Activated T-helper 9 cell treated with anti-CD3 and anti-CD28 coated beads, Interleukin-2, amount 50 U/mL, for 16 hours (primary cell): ENCODE measurements around the gene CAMK2A.

Experiments used
- DNase-seq: peaks from one replicate; pipeline ENCODE4 v3.0.0-alpha.2; 2020; ENCODE audit warnings: low read depth

Gene CAMK2A

DNA sequence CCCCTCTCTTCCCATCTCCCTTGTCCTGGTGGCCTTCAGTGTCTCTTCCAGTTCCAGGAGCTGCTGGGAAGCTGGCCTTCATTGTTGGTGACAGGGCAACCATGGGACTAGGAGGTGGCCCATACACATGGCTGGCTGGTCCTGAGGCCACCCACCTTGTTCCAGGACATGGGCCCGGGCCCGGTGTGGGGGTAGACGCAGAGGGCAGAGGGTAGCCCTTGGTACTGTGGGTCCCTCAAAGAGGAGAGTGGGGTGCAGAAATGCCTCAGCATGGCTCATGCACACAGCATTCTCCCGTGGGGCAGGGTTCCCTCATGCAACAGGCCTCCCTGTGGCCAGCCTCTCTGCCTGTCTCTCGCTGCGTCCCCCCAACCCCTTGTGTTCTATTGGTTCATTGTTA, 78.9 kb downstream of the CAMK2A start:
- no peak for DNase-seq

GRCh38 chr5:150209099-150209635, 80.4 kb downstream of the CAMK2A start:
- no peak for DNase-seq

DNA sequence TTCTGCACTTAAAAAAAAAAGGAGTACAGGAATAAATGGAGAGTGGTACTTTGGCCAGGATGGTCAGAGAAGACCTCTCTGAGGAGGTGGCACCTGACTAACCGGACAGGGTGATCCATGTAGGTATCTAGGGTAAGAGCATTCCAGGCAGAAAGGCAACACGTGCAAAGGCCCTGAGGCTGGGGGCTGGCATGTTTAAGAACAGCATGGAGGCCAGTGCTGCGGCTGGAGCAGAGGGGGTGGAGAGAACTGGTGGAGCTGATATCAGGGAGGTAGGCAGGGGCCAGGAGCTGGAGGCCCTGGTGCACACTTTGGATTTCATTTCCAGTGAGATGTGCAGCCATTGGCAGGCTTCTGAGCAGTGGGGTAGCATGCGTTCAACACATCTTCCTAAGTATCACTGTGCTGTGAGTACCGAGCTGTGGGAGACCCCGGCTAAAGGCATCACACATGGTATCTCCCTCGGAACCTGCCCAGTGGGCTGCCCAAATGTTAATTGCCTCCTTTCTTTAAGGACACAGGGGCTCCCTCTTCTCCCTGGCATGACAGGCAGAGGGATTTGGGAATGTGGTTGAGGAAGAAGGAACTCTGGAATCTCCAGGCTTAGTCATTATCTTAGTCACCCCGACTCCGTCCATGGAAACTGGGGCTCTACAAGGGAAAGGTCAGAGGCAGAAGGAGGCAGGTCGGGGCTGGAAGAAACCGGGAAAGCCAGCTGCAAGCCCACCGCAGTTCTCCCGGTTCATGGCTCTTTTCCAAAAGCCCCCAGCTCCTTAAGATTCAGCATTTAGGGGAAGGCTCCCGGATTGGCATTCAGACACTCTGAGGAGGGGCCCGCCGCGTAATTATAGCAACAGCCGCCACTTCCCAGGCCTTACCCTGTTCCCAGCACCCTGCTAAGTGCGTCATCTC, 81.1 kb downstream of the CAMK2A start:
- no peak for DNase-seq

DNA sequence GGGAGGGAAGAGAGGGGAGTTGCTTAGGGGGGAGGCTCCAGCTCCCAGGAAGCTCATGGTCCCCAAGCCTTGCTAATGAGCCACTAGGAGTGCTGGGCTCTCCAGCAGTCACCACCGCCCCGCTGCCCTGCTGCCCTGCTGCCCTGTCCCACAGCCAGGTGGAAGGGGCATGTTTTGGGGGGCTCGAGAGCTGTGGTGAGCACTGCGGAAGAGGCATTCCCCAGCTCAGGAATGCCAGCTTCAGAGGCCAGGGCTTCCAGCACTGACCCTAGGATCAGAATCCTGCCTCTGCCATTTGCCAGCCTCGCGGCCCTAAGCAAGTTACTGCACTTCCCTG, 82.8 kb downstream of the CAMK2A start:
- DNase-seq, result no peak

DNA sequence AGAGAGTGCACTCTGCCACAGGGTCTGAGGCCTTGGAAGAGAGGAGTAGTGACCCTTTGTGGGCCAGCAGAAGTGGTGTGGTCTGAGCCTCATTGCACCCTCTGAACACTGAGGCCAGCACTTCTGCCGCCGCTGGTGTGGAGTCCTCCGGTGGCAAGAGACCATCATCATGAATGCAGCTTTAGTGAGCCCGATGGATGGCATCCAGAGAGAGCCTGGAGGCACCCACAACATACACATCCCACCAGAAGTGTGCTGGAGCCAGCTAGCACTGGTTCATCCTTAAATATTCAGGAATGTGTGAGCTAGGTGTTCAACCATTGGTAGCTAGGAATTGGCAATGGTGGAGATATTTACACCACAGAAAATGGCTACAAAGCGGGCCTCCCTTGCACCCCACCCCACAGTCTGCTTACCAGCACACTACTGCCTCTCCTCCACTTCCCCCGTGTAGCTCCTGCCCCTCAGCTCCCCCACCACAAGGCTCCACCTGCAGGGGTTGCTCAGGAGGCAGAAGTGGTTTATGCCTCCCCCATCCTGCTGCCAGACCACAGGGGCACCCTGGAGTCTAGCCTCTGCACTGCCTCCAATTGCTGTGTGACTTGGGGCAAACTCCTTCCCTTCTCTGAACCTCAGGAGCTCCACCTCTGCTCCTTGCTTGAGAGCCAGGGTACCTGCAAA, 83.3 kb downstream of the CAMK2A start:
- DNase-seq, result no peak

GRCh38 chr5:150204590-150204960, 85.0 kb downstream of the CAMK2A start:
- DNase-seq, result no peak

- no peak for DNase-seq
These were observed 85.6 kb downstream of the CAMK2A start for GRCh38 chr5:150203832-150204589.

DNA sequence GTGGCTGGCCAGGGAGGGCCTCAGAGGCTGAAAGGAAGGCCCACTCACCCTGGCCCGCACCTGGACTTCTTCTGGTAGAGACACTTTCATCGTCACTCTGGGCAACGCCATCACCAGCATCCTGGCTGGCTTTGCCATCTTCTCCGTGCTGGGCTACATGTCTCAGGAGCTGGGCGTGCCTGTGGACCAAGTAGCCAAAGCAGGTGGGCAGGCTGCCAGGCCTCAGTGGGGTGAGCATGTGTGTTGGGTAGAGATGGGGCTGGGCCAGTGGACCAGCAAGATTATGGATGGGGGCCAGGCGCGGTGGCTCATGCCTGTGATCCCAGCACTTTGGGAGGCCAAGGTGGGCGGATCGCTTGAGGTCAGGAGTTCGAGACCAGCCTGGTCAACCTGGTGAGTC, 87.1 kb downstream of the CAMK2A start:
- DNase-seq, result no peak

DNA sequence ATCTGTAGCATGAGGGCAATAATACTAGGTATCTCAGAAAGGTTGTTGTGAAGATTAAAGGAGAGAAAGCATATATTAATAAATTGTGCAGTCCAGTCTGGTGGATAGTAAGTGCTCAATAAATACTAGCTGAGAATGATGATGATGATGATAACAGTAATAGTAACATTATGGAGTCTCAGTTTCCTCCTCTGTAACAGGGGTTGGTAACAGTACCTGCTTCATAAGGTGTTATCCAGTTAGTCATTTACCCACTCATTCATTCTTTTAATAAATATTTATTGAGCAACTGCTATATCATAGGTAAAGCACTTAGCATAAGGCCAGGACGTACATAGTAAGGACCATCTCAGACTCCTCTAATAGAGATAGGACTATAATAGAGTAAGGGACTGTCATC, 92.1 kb downstream of the CAMK2A start:
- DNase-seq, result no peak

GRCh38 chr5:150196986-150197385, 92.6 kb downstream of the CAMK2A start:
- DNase-seq, result no peak

- DNase-seq, result no peak
These were observed 93.1 kb downstream of the CAMK2A start for GRCh38 chr5:150196514-150196913.

DNA sequence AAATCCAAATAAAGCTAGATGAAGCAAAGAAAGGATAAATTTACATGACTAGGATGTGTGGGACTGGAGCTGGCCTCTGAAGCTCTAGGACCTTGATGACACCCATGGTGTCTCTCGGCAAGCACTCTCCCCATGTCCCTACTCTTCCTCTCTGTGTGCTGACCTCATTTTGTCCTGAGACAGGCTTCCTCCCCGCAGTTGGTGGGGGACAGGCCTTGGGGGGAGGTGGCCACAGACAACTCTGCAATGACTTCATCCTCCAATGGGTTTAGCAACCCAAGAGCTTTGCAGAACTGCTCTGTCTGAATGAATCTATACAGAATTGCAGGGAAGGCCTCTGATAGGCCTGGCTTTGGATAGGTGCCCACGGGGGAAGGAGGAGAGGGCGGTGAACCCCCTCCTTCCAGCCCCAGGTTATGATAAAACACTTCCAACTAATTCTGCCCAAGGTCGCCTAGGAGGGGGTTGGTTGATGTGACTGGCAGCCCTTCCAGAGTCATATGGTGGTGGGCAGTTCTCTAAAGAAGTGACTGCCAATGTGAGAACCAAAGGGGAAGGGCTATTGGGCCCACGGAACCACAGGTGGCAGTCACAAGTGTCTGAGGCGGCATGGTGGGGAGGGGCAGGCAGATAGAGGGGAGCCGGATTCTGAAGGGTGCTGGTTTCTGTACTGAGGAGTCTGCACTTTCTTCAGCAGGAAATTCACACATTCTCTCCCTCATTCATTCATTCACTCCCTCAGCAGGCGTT, 93.7 kb downstream of the CAMK2A start:
- DNase-seq, result no peak

- DNase-seq, result no peak
These were observed 97.1 kb downstream of the CAMK2A start for GRCh38 chr5:150192462-150192861.

- DNase-seq, result no peak
These were observed 98.6 kb downstream of the CAMK2A start for GRCh38 chr5:150190987-150191386.

GRCh38 chr5:150190503-150190979, 99.0 kb downstream of the CAMK2A start:
- DNase-seq, result no peak

GRCh38 chr5:150189728-150190502, 99.7 kb downstream of the CAMK2A start, which contains the start of gene SLC6A7:
Gene SLC6A7, plus strand, starts transcription at chr5:150190062. Its CDS starts 266 bp downstream, at chr5:150190328.
- no peak for DNase-seq

DNA sequence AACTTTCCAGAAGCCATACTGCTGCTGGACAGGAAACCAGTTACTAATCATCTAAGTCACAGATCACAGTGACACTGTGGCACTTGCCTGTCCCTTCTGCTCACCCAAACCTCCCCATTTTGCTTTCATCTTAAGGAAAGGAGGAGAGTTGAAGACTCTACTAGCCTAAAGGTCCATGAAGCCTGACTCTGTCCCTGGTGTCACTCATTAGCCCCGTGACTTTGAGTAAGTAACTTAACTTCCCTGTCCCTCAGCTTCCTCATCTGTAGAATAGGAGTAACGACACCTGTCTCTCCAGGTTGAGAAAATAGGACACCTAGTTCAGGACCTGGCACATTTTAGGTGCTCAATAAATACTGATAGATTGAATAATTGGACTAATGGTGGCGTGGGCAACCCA, 100.2 kb downstream of the CAMK2A start:
- DNase-seq, result no peak

DNA sequence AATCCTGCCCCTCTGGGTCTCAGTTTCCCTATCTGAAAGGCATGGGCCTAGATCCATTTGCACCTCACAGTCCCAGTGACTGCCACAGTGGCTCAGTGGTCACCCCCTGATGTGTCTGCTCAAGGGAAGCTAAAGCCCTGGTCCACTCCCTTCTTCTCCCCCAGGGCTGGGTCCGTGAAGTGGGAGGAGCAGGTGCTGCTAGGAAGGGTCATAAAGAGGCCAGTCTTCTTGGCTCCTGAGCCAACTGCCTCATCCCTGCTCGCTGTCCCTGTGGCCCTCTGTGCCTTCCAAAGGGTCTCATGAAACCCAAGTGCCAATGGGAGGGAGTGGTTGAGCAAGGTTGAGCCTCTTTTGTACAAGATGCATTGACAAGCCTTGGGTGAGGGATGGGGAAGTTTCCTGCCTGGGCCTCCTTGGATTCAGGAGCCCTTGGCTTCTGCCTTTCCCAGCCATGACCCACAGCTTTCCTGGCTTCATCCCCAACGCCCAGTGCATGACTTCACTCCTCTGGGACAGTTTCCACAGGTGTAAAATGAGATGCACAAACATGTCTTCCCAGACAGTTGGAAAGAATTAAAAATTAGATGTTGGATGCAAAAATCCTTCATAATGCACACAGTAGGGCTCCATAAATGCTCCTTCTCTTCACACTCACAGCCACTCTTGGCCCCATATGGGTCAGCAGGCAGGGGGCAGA, 101.3 kb downstream of the CAMK2A start:
- DNase-seq, result no peak

DNA sequence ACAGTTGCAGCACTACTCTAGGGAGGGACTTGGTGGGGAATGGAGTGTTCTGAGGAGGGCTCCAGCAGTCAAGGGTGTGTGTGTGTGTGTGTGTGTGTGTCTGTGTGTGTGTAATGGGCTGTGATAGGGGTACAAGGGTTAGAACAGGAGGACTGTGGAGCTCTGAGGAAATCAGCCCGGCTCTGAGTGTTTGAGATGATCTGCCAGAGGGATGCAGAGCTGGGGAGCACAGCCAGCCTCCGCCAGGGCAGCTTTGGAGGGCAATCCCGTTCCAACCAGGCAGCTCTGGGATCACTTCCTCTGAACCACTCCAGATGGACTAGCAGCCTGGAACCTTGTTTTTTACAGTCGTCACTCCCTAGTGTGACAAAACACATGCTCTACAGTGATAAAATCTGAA, 102.7 kb downstream of the CAMK2A start:
- no peak for DNase-seq

- no peak for DNase-seq
These were observed 103.4 kb downstream of the CAMK2A start for GRCh38 chr5:150186137-150186536.
